Measurements from ENCODE around the gene ZCCHC17.

ZCCHC17 gene

GRCh38 chr1:31308036-31308435, 11.2 kb downstream of the ZCCHC17 start:
- DNase-seq, result no peak

GRCh38 chr1:31310198-31310597, 13.4 kb downstream of the ZCCHC17 start:
- DNase-seq, result no peak

GRCh38 chr1:31315902-31316301, 19.1 kb downstream of the ZCCHC17 start:
- peak; percentile 80 for DNase-seq

GRCh38 chr1:31318146-31318545, 21.3 kb downstream of the ZCCHC17 start:
- no peak for DNase-seq

GRCh38 chr1:31324093-31324492, 27.3 kb downstream of the ZCCHC17 start:
- DNase-seq, result no peak

- DNase-seq, result no peak
Observed at GRCh38 chr1:31324992-31325391, 28.2 kb downstream of the ZCCHC17 start.

- no peak for DNase-seq
Observed at GRCh38 chr1:31326461-31326860, 29.6 kb downstream of the ZCCHC17 start.

GRCh38 chr1:31327381-31327780, 30.5 kb downstream of the ZCCHC17 start:
- DNase-seq, result no peak

- DNase-seq, result peak; percentile 73
Observed at GRCh38 chr1:31335007-31335406, 38.2 kb downstream of the ZCCHC17 start.

GRCh38 chr1:31336687-31337467, 40.0 kb downstream of the ZCCHC17 start:
- no peak for DNase-seq

GRCh38 chr1:31344503-31344902, 47.7 kb downstream of the ZCCHC17 start:
- no peak for DNase-seq

GRCh38 chr1:31345635-31346034, 48.8 kb downstream of the ZCCHC17 start:
- no peak for DNase-seq

GRCh38 chr1:31346785-31347184, 50.0 kb downstream of the ZCCHC17 start:
- DNase-seq, result no peak

- no peak for DNase-seq
Observed at GRCh38 chr1:31348449-31348848, 51.6 kb downstream of the ZCCHC17 start.

- no peak for DNase-seq
Observed at GRCh38 chr1:31354283-31354682, 57.5 kb downstream of the ZCCHC17 start.

GRCh38 chr1:31356427-31356826, 59.6 kb downstream of the ZCCHC17 start:
- no peak for DNase-seq

GRCh38 chr1:31361607-31362006, 64.8 kb downstream of the ZCCHC17 start:
- DNase-seq, result no peak

GRCh38 chr1:31362032-31362431, 65.2 kb downstream of the ZCCHC17 start:
- DNase-seq, result no peak

GRCh38 chr1:31364561-31365250, 67.9 kb downstream of the ZCCHC17 start:
- no peak for DNase-seq

- no peak for DNase-seq
Observed at GRCh38 chr1:31366796-31367195, 70.0 kb downstream of the ZCCHC17 start.

GRCh38 chr1:31368611-31369107, 71.8 kb downstream of the ZCCHC17 start:
- no peak for DNase-seq

GRCh38 chr1:31370021-31370420, 73.2 kb downstream of the ZCCHC17 start:
- no peak for DNase-seq

- no peak for DNase-seq
Observed at GRCh38 chr1:31370565-31370964, 73.7 kb downstream of the ZCCHC17 start.

Measured in NCI-H1105 treated with DMSO at 0.1 percent for 48 hours (cell line).